Measurements from ENCODE around the gene ARHGAP10. TPM values are rescaled to one million over a fixed set of nuclear protein-coding genes. Genes with fewer than 3 reads are reported as not detected.

Gene ARHGAP10
- total RNA-seq, 1 donor from 2014 or later: 8.3 TPM

DNA sequence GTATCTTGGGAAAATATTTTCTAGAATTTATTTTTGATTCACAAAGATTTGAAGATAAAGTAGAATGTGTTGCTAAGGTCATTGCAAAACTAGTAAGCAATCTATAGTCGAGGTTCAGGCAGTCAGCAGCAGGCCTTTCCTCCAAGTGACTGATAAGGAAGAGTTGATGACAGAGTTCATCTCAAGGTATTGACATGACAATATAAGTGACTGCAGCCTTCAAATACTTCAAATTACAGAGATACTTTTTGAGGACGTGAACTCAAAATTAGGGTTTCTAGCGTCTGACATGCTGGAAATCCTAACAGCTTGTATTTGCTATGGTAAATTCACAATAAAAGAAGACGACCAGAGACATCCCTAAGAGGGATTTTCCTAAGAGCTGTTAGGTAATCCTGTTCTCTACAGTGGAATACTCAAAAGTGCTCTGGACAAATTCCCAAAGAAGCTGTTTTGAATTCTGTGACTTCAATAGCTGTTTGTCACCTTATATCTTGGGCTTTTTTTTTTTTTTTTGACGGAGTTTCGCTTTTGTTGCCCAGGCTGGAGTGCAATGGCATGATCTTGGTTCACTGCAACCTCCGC is 7.4 kb downstream of the ARHGAP10 start:
- Mint-ChIP-seq H3K27ac (no peak overlapping the region), H3K9me3 (no peaks in the 10 kb centered on the region), H3K4me1 (peaks cover 31% of the 10 kb centered on the region), H3K4me3 (no peak overlapping the region), H3K27me3 (peaks cover 3% of the 10 kb centered on the region), H3K36me3 (ENCODE audit: low read depth) (no peaks in the 10 kb centered on the region)
- no peak for DNase-seq
- intact Hi-C loops (cut with micrococcal nuclease): loop anchor here (10.0 kb wide), 1 partner anchor 125 kb away; no protein-coding TSS in a partner anchor

DNA sequence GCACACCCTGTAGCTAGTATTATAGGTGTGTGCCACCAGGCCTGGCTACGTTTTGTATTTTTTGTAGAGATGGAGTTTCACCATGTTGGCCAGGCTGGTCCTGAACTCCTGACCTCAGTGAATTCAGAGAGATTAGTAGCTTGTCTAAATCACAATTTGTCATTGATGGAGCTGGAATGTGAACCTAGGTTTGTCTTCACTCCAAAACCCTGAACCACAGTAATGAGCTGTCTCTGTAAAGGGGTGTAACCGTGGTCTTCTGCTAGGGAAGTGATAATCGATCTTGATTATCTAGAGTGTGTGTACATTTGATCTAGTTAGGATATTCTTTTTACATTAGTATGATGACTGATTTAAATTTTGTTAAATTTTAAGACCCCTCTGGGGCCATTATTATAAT is 8.3 kb downstream of the ARHGAP10 start:
- intact Hi-C loops (cut with micrococcal nuclease): no loop called here
- H3K4me1 Mint-ChIP-seq: peaks cover 29% of the 10 kb centered on the region

DNA sequence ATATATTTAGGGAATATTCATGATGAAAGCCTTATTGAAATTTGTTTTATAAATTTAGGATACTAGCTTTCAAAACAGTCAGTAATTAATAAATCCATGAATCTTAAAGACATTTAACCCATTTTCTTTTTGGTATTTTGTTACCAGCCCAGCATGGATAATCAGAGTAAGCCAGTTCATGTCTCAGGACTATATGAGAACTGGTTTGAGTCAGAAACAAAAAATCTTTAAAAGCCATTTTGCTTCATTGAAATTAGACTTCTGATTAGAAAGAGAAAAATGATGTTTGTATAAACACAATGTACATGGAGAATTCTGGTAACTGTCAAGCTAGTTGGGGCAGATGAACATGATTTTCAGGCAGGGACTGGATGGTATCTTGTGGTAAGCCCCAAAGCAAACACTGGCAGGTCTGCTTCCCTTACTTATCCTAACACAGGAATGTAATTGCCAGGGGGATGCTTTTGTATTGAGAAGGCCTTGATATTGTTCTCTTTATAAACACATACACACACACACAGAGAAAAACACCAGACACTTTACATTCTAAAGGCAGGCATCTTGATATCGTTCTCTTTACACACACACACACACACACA is 9.4 kb downstream of the ARHGAP10 start:
- H3K4me3 Mint-ChIP-seq: no peak overlapping the region
- H3K9me3 Mint-ChIP-seq: no peaks in the 10 kb centered on the region
- DNase-seq: no peak
- peaks cover 18% of the 10 kb centered on the region for H3K4me1 Mint-ChIP-seq
- no peaks in the 10 kb centered on the region for H3K27me3 Mint-ChIP-seq
- intact Hi-C loops (cut with micrococcal nuclease): no loop called here
- H3K27ac Mint-ChIP-seq: no peak overlapping the region
- peaks cover 2% of the 10 kb centered on the region for H3K36me3 Mint-ChIP-seq (ENCODE audit: low read depth)

More for the DNA sequence above, 8.3 kb downstream of the ARHGAP10 start:
- DNase-seq: no peak
- Mint-ChIP-seq H3K27me3 (peaks cover 3% of the 10 kb centered on the region), H3K27ac (no peak overlapping the region), H3K9me3 (no peaks in the 10 kb centered on the region), H3K36me3 (ENCODE audit: low read depth) (peaks cover 2% of the 10 kb centered on the region), H3K4me3 (no peak overlapping the region)

- no peak for DNase-seq
- intact Hi-C loops (cut with micrococcal nuclease): no loop called here
- no peaks in the 10 kb centered on the region for H3K9me3 Mint-ChIP-seq
- H3K4me1 Mint-ChIP-seq: peaks cover 4% of the 10 kb centered on the region
- no peak overlapping the region for H3K27ac Mint-ChIP-seq
- no peaks in the 10 kb centered on the region for H3K27me3 Mint-ChIP-seq
- peaks cover 4% of the 10 kb centered on the region for H3K36me3 Mint-ChIP-seq (ENCODE audit: low read depth)
- H3K4me3 Mint-ChIP-seq: no peak overlapping the region
Measured at GRCh38 chr4:147747787-147748454, 16.0 kb downstream of the ARHGAP10 start.

DNA sequence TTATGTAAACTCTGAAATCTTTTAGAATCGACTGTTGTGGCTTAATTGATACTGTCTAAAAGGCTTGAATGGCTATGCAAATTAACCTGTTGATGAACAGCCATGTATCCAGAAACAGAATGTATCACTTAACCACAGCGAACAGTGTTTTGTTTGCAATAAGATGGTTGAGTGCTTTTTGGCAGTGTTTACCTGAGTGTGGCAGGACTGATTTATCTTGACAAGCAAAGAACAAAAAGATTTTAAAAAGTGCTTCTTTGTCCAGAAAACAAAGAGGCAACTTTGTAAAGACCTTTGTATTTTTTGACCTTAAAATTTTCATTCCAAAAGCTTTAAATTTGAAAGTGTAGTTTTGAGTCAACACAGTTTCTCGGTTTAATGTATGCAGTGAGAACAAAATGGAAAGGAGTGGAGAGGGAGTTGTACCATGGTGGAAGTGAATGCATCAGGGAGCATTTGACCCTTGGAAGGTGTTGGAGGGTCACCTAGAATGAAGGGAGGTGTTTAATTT is 18.0 kb downstream of the ARHGAP10 start:
- intact Hi-C loops (cut with micrococcal nuclease): no loop called here

GRCh38 chr4:147753047-147753446 is 21.2 kb downstream of the ARHGAP10 start:
- Mint-ChIP-seq H3K36me3 (ENCODE audit: low read depth) (peaks cover 2% of the 10 kb centered on the region), H3K27me3 (no peaks in the 10 kb centered on the region), H3K9me3 (no peaks in the 10 kb centered on the region), H3K4me3 (no peak overlapping the region), H3K4me1 (peaks cover 11% of the 10 kb centered on the region), H3K27ac (no peak overlapping the region)
- no peak for DNase-seq
- intact Hi-C loops (cut with micrococcal nuclease): no loop called here

More for the DNA sequence above, 18.0 kb downstream of the ARHGAP10 start:
- H3K27me3 Mint-ChIP-seq: no peaks in the 10 kb centered on the region
- no peaks in the 10 kb centered on the region for H3K9me3 Mint-ChIP-seq
- no peak for DNase-seq
- H3K4me1 Mint-ChIP-seq: peaks cover 3% of the 10 kb centered on the region
- H3K4me3 Mint-ChIP-seq: no peak overlapping the region
- no peak overlapping the region for H3K27ac Mint-ChIP-seq
- peaks cover 3% of the 10 kb centered on the region for H3K36me3 Mint-ChIP-seq (ENCODE audit: low read depth)

DNA sequence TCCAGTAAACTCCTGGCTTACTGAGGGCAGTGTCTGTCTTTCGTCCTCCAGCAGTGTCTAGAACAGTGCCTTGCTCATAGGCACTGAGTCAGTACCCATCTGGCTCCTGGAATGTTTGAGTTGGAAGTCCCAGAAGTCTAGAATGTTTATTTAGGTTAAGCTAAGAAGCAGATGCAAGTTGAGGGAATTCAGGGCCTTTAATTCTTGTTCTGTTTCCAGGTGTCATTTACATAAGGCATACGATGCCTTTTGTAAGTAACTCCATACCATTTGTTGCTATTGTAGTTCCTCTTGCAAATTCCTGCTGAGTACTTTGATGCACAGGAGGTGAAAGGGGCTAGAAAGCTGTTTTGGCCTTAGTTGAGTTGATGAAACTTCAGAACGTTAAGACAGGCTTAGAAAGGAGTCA is 22.2 kb downstream of the ARHGAP10 start:
- no peaks in the 10 kb centered on the region for H3K36me3 Mint-ChIP-seq (ENCODE audit: low read depth)
- no peak overlapping the region for H3K4me3 Mint-ChIP-seq
- no peak for DNase-seq
- no peak overlapping the region for H3K27ac Mint-ChIP-seq
- no peaks in the 10 kb centered on the region for H3K9me3 Mint-ChIP-seq
- intact Hi-C loops (cut with micrococcal nuclease): no loop called here
- peaks cover 11% of the 10 kb centered on the region for H3K4me1 Mint-ChIP-seq
- no peaks in the 10 kb centered on the region for H3K27me3 Mint-ChIP-seq

- intact Hi-C loops (cut with micrococcal nuclease): no loop called here
- Mint-ChIP-seq H3K9me3 (no peaks in the 10 kb centered on the region), H3K4me1 (peaks cover 8% of the 10 kb centered on the region), H3K4me3 (no peak overlapping the region), H3K27me3 (no peaks in the 10 kb centered on the region), H3K36me3 (ENCODE audit: low read depth) (no peaks in the 10 kb centered on the region), H3K27ac (no peak overlapping the region)
- no peak for DNase-seq
Measured at GRCh38 chr4:147755561-147756295, 23.8 kb downstream of the ARHGAP10 start.

DNA sequence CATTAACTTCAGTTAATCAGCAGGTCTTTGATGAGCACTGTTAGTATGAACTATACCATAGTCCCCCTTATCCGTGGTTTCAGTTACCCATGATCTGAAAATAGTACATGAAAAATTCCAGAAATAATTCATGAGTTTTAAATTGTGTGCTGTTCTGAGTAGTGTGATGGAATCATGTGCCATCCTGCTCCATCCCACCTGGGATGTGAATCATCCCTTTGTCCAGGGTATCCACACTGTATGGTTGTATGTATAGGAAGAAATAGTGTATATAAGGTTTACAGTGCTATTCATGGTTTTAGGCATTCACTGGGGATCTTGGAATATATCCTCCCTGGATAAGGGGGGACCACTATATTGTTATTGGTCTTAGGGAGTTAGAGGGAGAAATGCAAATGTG is 24.5 kb downstream of the ARHGAP10 start:
- Mint-ChIP-seq H3K27ac (no peak overlapping the region), H3K4me1 (peaks cover 10% of the 10 kb centered on the region), H3K9me3 (no peaks in the 10 kb centered on the region), H3K27me3 (no peaks in the 10 kb centered on the region), H3K4me3 (no peak overlapping the region), H3K36me3 (ENCODE audit: low read depth) (no peaks in the 10 kb centered on the region)
- no peak for DNase-seq
- intact Hi-C loops (cut with micrococcal nuclease): no loop called here

- DNase-seq: no peak
- no peaks in the 10 kb centered on the region for H3K9me3 Mint-ChIP-seq
- H3K4me1 Mint-ChIP-seq: peaks cover 9% of the 10 kb centered on the region
- H3K27me3 Mint-ChIP-seq: no peaks in the 10 kb centered on the region
- H3K27ac Mint-ChIP-seq: no peak overlapping the region
- H3K4me3 Mint-ChIP-seq: no peak overlapping the region
- intact Hi-C loops (cut with micrococcal nuclease): no loop called here
- H3K36me3 Mint-ChIP-seq (ENCODE audit: low read depth): no peaks in the 10 kb centered on the region
Measured at GRCh38 chr4:147760176-147760575, 28.3 kb downstream of the ARHGAP10 start.

DNA sequence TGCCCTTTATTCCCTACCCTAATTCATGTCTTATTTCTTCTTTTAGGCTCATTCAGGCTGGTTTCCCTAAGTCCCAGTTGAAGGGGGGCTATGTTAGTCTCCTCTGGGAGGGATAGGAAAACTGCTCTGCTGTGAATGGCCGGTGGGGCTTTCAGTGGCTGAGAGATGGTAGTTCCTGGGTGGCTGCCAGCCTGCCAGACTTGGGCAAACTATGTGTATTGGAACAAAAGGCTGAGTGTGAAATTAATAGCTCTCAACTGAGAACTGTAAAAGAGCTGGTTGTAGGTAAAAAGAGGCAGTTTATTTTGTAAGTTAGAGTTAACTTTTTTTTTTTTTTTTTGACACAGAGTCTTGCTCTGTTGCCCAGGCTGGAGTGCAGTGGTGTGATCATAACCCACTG is 28.8 kb downstream of the ARHGAP10 start:
- Mint-ChIP-seq H3K36me3 (ENCODE audit: low read depth) (no peaks in the 10 kb centered on the region), H3K4me1 (peaks cover 4% of the 10 kb centered on the region)

DNA sequence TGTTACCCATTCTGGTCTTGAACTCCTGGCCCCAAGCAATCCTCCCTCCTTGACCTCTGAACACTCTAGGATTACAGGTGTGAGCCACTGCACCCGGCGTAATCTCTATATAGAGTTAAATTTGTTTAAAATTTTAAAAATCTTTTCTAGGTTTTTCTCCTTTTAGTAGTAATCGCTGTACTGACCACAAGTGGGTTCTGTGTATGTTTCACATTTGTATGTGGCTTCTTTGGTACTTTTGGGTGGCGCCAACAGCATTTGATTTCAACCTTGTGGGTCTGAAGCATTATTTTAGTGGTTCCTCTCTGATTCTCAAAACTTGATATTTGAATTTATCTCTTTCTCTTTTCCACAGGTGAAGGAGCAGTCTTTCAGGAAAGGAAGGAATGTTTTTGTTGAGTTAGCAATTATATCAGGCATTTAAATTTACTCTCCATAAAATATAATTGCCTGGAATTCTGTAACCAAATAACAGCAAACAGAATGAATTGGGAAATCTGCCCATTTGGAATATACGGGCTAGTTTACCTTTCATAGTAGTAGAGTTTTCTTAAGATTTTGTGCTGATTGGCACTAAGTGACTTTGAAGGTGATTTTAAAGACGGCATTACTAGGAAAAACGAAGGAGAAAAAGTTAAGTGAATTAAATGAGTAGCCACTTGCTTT is 29.5 kb downstream of the ARHGAP10 start:
- Mint-ChIP-seq H3K27me3 (no peaks in the 10 kb centered on the region), H3K4me1 (peaks cover 1% of the 10 kb centered on the region), H3K9me3 (no peaks in the 10 kb centered on the region), H3K27ac (no peak overlapping the region), H3K36me3 (ENCODE audit: low read depth) (no peaks in the 10 kb centered on the region), H3K4me3 (no peak overlapping the region)
- DNase-seq: no peak
- intact Hi-C loops (cut with micrococcal nuclease): no loop called here

More for the DNA sequence above, 28.8 kb downstream of the ARHGAP10 start:
- H3K27ac Mint-ChIP-seq: no peak overlapping the region
- no peak overlapping the region for H3K4me3 Mint-ChIP-seq
- intact Hi-C loops (cut with micrococcal nuclease): no loop called here
- H3K9me3 Mint-ChIP-seq: no peaks in the 10 kb centered on the region
- no peaks in the 10 kb centered on the region for H3K27me3 Mint-ChIP-seq
- DNase-seq: no peak

GRCh38 chr4:147764337-147764736 is 32.4 kb downstream of the ARHGAP10 start:
- H3K4me1 Mint-ChIP-seq: peaks cover 9% of the 10 kb centered on the region

More at GRCh38 chr4:147764337-147764736, 32.4 kb downstream of the ARHGAP10 start:
- intact Hi-C loops (cut with micrococcal nuclease): no loop called here
- H3K27ac Mint-ChIP-seq: no peak overlapping the region
- H3K9me3 Mint-ChIP-seq: no peaks in the 10 kb centered on the region
- no peaks in the 10 kb centered on the region for H3K27me3 Mint-ChIP-seq
- no peak overlapping the region for H3K4me3 Mint-ChIP-seq
- no peaks in the 10 kb centered on the region for H3K36me3 Mint-ChIP-seq (ENCODE audit: low read depth)
- no peak for DNase-seq
